ES-I3 (cell line): Measurements from ENCODE around the gene KCNMB2.

ENCODE experiments used
- H3K36me3 ChIP-seq: 2 replicates; pipeline ENCODE4 v1.6.1; 2013; ENCODE audit warnings: mild to moderate bottlenecking, low read length, control low read depth, moderate library complexity; ENCODE audit not compliant: insufficient read depth
- H3K4me1 ChIP-seq: 2 replicates; pipeline ENCODE4 v1.6.1; 2013; ENCODE audit warnings: mild to moderate bottlenecking, control low read depth, low read length; ENCODE audit not compliant: insufficient read depth
- H3K9ac ChIP-seq: 2 replicates; pipeline ENCODE4 v1.6.1; 2013; ENCODE audit warnings: low read depth, mild to moderate bottlenecking, low read length, moderate library complexity
- H3K9me3 ChIP-seq: 2 replicates; pipeline ENCODE4 v1.6.1; 2013; ENCODE audit warnings: mild to moderate bottlenecking, low read length, moderate library complexity; ENCODE audit not compliant: control insufficient read depth, insufficient read depth

Gene KCNMB2

DNA sequence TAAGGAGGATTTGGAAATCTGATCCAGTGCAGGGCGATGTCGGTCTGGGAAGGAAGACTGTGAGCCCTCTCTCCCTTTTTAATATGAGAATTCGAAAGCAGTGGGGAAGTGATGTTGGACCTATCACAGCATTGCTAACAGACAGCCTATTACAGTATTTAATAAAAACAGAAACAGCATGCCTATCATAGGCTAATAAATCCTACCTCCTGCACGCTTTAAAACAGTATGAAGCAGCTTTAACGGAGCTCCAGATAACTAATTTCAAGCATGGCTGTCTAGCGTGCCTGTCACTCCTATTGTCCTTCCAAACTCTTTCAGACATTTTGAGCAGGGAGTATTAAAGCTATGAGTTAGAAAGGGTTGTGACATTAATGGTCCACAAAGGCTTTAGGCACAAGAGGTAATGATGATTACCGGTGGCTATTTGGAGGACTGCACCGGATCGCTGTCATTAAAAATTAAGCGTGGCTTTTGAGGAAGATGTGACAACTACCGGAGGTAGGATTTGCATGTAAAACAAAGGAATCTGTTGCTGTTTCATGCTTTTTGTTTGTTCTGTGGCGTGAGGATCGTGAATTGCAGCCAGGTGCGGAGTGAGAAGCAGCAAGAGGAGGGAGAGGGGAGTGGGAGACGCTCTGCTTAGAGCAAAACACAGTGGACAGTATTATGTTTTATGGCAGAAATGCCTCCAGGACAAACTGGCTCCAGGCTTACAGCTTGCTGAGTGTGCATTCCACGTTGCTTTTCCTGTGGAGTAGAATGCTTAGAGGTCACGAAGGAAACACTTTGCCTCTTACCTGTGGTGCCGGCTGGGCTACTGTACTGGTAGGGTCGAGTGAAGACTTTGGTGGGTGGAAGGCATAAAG lies at the start of gene KCNMB2:
KCNMB2 (plus strand) TSS at position 226 of the 869 bp plus-strand sequence.
- H3K9ac ChIP-seq = peak within 1 kb of the TSS; percentile 60
- H3K9me3 ChIP-seq = no peaks in the 10 kb centered on the region
- H3K36me3 ChIP-seq = no peaks in the 10 kb centered on the region
- peaks cover 16% of the 10 kb centered on the region for H3K4me1 ChIP-seq

DNA sequence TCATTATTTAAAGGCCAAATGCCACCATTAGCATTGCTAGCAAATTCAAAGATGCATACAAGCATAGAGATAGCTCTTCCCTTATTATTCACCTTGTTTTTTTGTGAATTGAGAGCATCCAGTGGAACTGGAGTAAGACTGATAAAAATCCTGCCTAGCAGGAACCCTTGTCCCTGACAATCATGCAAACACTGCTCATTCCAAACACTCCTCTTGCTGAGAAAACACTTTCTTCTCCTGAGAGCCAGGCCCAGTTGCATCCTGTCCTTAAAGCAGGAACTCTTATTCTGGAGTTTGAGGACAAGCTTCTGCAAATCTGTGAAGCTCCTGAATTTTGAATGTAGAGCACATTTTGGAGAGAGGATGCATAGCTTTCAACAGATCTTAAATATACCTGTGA lies 49.3 kb upstream of the KCNMB2 start:
- Histone ChIP-seq H3K36me3 (no peaks in the 10 kb centered on the region), H3K9ac (no peak overlapping the region), H3K4me1 (no peaks in the 10 kb centered on the region), H3K9me3 (no peaks in the 10 kb centered on the region)

GRCh38 chr3:178487752-178488151 lies 48.5 kb upstream of the KCNMB2 start:
- Histone ChIP-seq H3K36me3 (no peaks in the 10 kb centered on the region), H3K9ac (no peak overlapping the region), H3K9me3 (no peaks in the 10 kb centered on the region), H3K4me1 (no peaks in the 10 kb centered on the region)

- Histone ChIP-seq H3K9ac (no peak overlapping the region), H3K9me3 (no peaks in the 10 kb centered on the region), H3K36me3 (no peaks in the 10 kb centered on the region; the same call in 1 of the 2 replicates), H3K4me1 (no peaks in the 10 kb centered on the region)
These were observed 44.5 kb upstream of the KCNMB2 start for GRCh38 chr3:178491751-178492150.

DNA sequence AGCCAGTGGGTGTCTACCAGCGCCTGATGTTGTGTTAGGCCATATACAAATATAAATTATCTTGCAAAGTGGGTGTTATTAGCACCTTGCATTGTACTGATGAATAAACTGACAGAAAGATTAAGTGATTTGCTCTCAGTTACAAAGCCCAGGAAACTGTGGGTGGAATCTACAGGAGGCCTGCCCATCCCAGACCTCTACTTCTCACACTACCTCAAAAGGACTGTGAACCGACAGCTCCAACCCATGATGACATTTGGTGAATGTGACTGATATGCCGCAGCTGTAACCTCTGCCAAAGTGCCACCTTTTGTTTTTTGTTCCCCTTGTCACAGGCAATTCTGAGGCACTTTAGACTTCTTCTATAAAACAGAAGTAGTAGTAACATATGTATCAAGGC lies 43.7 kb upstream of the KCNMB2 start:
- Histone ChIP-seq H3K9ac (no peak overlapping the region), H3K4me1 (no peaks in the 10 kb centered on the region), H3K9me3 (peaks cover under 1% of the 10 kb centered on the region; the same call in 1 of the 2 replicates), H3K36me3 (no peaks in the 10 kb centered on the region; the same call in 1 of the 2 replicates)

GRCh38 chr3:178494386-178494785 lies 41.9 kb upstream of the KCNMB2 start:
- Histone ChIP-seq H3K4me1 (no peaks in the 10 kb centered on the region), H3K36me3 (no peaks in the 10 kb centered on the region; the same call in 1 of the 2 replicates), H3K9ac (no peak overlapping the region), H3K9me3 (peaks cover 2% of the 10 kb centered on the region; the same call in 1 of the 2 replicates)

GRCh38 chr3:178496911-178497310 lies 39.3 kb upstream of the KCNMB2 start:
- Histone ChIP-seq H3K36me3 (no peaks in the 10 kb centered on the region; the same call in 1 of the 2 replicates), H3K9ac (no peak overlapping the region), H3K4me1 (no peaks in the 10 kb centered on the region), H3K9me3 (peaks cover 2% of the 10 kb centered on the region; the same call in 1 of the 2 replicates)

- Histone ChIP-seq H3K9me3 (peaks cover 2% of the 10 kb centered on the region; the same call in 1 of the 2 replicates), H3K9ac (no peak overlapping the region), H3K36me3 (no peaks in the 10 kb centered on the region), H3K4me1 (no peaks in the 10 kb centered on the region)
These were observed 37.4 kb upstream of the KCNMB2 start for GRCh38 chr3:178498871-178499270.

DNA sequence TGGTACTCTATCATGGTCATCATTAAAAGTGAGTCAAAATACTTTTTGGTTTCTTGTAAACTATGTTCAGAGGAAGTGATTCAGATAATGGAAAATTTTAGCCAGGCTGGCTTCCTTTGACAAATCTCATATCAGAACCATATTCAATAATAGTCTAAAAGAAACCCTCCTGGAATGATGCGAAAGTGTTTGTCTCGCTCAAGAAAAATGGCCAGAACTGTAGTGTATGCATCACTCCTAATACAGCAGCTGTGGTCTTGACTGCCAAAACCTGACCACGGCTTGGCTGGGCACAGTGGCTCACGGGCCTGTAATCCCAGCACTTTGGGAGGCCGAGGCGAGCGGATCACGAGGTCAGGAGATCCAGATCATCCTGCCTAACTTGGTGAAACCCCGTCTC lies 35.6 kb upstream of the KCNMB2 start:
- H3K9me3 ChIP-seq = peaks cover 2% of the 10 kb centered on the region; the same call in 1 of the 2 replicates
- H3K9ac ChIP-seq = no peak overlapping the region
- H3K4me1 ChIP-seq = no peaks in the 10 kb centered on the region
- no peaks in the 10 kb centered on the region for H3K36me3 ChIP-seq

- no peak overlapping the region for H3K9ac ChIP-seq
- H3K4me1 ChIP-seq = no peaks in the 10 kb centered on the region
- H3K36me3 ChIP-seq = no peaks in the 10 kb centered on the region
- H3K9me3 ChIP-seq = no peaks in the 10 kb centered on the region
These were observed 32.1 kb upstream of the KCNMB2 start for GRCh38 chr3:178504128-178504527.

DNA sequence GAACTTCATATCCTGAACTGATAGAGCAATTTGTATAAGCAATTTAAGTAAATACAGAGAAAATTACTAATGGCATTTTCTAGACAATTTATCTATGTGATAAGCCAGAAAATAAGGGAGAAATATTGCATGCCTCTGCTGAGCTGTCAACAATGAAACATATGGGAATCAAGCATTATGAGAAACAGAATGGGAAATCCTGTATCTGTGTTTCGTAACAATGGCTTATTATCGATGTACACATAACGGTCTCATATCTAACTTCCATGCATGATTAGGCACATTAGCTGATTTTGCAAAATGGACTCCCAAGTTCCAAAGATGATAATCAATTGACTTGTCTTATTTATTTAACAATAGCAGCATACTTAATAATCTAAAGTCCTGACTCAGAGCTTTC lies 30.4 kb upstream of the KCNMB2 start:
- no peaks in the 10 kb centered on the region for H3K4me1 ChIP-seq
- H3K9ac ChIP-seq = no peak overlapping the region
- no peaks in the 10 kb centered on the region for H3K36me3 ChIP-seq
- H3K9me3 ChIP-seq = no peaks in the 10 kb centered on the region

GRCh38 chr3:178507507-178508442 lies 28.5 kb upstream of the KCNMB2 start:
- Histone ChIP-seq H3K36me3 (no peaks in the 10 kb centered on the region), H3K9ac (no peak overlapping the region), H3K9me3 (no peaks in the 10 kb centered on the region), H3K4me1 (no peaks in the 10 kb centered on the region)

DNA sequence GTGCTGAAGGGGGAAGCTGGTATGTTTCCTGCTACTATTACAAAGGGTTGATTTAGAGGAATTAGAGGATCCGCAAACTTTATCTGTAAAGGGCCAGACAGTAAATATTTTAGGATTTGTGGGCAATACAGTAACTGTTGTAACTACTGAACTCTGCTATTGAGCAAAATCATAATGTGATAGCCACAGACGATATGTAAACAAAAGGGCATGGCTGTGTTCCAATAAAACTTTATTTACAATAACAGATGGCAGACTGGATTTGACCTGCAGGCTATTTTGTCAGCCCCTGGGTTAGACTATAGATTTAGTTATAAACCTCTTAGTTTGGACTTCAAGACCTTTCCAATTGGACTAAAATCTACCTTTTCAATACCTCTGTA lies 27.8 kb upstream of the KCNMB2 start:
- Histone ChIP-seq H3K4me1 (no peaks in the 10 kb centered on the region), H3K9ac (no peak overlapping the region), H3K36me3 (no peaks in the 10 kb centered on the region), H3K9me3 (no peaks in the 10 kb centered on the region)

DNA sequence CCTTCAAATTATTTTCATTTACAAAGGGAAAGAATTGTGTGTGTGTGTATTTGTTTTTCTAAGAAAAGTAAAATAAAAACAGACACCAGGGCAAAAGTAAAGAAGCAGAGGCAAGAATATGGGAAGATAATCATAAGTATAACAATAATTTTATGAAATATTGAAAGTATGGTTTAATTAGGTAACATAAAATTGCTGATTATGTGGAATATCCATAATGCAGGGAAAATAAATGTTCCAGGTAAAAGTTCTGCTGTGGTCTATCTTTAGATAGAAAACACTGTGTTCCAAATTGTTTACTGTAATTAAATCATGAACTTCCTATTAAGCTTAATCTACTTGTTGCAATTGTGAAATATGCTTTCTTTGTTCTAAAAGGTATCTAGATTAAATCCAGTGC lies 25.7 kb upstream of the KCNMB2 start:
- H3K9me3 ChIP-seq = no peaks in the 10 kb centered on the region
- no peaks in the 10 kb centered on the region for H3K4me1 ChIP-seq
- no peak overlapping the region for H3K9ac ChIP-seq
- H3K36me3 ChIP-seq = no peaks in the 10 kb centered on the region
